Neural cell (in vitro differentiated cells): ENCODE data around the gene VBP1. TPM values are rescaled to one million over a fixed set of nuclear protein-coding genes. Genes with fewer than 3 reads are reported as not detected.

ENCODE experiments used
- H2AFZ ChIP-seq: fragments of 200-600, 300-800 bp; sonication (generic), shearing (Covaris generic); 2 replicates; pipeline ENCODE4 v1.6.0; 2014; ENCODE audit warnings: low read depth, mild to moderate bottlenecking, antibody characterized with exemption, low read length, moderate library complexity
- H3F3A ChIP-seq: fragments of 200-600 bp; shearing (Covaris generic); 2 replicates; pipeline ENCODE4 v1.6.1; 2016; ENCODE audit warnings: mild to moderate bottlenecking, moderate library complexity, mixed read lengths, antibody characterized with exemption, low read length; ENCODE audit not compliant: insufficient read depth, poor library complexity, severe bottlenecking
- H3K27ac ChIP-seq: fragments of 200-600, 300-800 bp; sonication (generic), shearing (Covaris generic); 2 replicates; pipeline ENCODE4 v1.5.1; 2014; ENCODE audit warnings: mild to moderate bottlenecking, low read length, moderate library complexity
- H3K27me3 ChIP-seq: fragments of 300-800, 200-600 bp; sonication (generic), shearing (Covaris generic); 2 replicates; pipeline ENCODE4 v1.6.0; 2014; ENCODE audit warnings: mild to moderate bottlenecking, low read depth, low read length, moderate library complexity; ENCODE audit not compliant: insufficient read depth
- H3K36me3 ChIP-seq: fragments of 300-800, 200-600 bp; sonication (generic), shearing (Covaris generic); 2 replicates; pipeline ENCODE4 v1.5.1; 2014; ENCODE audit warnings: mild to moderate bottlenecking, antibody characterized with exemption, low read length, moderate library complexity; ENCODE audit not compliant: insufficient read depth
- H3K4me2 ChIP-seq: fragments of 300-800, 200-600 bp; sonication (generic), shearing (Covaris generic); 2 replicates; pipeline ENCODE4 v1.6.0; 2014; ENCODE audit warnings: mild to moderate bottlenecking, low read length
- H3K4me3 ChIP-seq: fragments of 300-800, 200-600 bp; sonication (generic), shearing (Covaris generic); 2 replicates; pipeline ENCODE4 v1.5.1; 2014; ENCODE audit warnings: mild to moderate bottlenecking, low read length, moderate library complexity
- H3K79me2 ChIP-seq: fragments of 200-600 bp; shearing (Covaris generic); replicated peaks from 2 replicates; pipeline ENCODE4 v1.6.0; 2014; ENCODE audit warnings: mild to moderate bottlenecking, low read length, moderate library complexity; ENCODE audit not compliant: insufficient read depth
- H3K9ac ChIP-seq: fragments of 300-800, 200-600 bp; sonication (generic), shearing (Covaris generic); 2 replicates; pipeline ENCODE4 v1.6.1; 2016; ENCODE audit warnings: mild to moderate bottlenecking, low read length, mixed read lengths
- H3K9me2 ChIP-seq: fragments of 200-600 bp; shearing (Covaris generic); 2 replicates; pipeline ENCODE4 v1.6.1; 2016; ENCODE audit warnings: mild to moderate bottlenecking, low read length, mixed read lengths; ENCODE audit not compliant: insufficient read depth
- H3K9me3 ChIP-seq: fragments of 200-600, 300-800 bp; sonication (generic), shearing (Covaris generic); 2 replicates; pipeline ENCODE4 v1.6.1; 2016; ENCODE audit warnings: mild to moderate bottlenecking, mixed run types, low read length, moderate library complexity, mixed read lengths
- H4K20me1 ChIP-seq: fragments of 200-600 bp; shearing (Covaris generic); 2 replicates; pipeline ENCODE4 v1.6.1; 2016; ENCODE audit warnings: mild to moderate bottlenecking, mixed run types; ENCODE audit not compliant: insufficient read depth
- CTCF ChIP-seq: fragments of 450-650 bp; IDR thresholded peaks from 2 replicates; pipeline ENCODE4 v1.5.1; 2014; ENCODE audit warnings: antibody characterized with exemption, mild to moderate bottlenecking, moderate library complexity; ENCODE audit not compliant: poor library complexity, severe bottlenecking
- EP300 ChIP-seq: fragments of 450-650 bp; conservative IDR thresholded peaks from 2 replicates; pipeline ENCODE4 v1.6.1; 2014; ENCODE audit warnings: antibody characterized with exemption, mild to moderate bottlenecking, moderate library complexity; ENCODE audit not compliant: poor library complexity, severe bottlenecking
- EZH2 ChIP-seq: fragments of 200-600, 300-800 bp; shearing (Covaris generic), sonication (generic); IDR thresholded peaks from 2 replicates; pipeline ENCODE4 v1.6.1; 2014; ENCODE audit warnings: antibody characterized with exemption, low read length, borderline replicate concordance, mild to moderate bottlenecking; ENCODE audit not compliant: insufficient read depth, poor library complexity, severe bottlenecking
- MXI1 ChIP-seq: fragments of 450-650 bp; conservative IDR thresholded peaks from 2 replicates; pipeline ENCODE4 v1.6.1; 2014; ENCODE audit warnings: antibody characterized with exemption, mild to moderate bottlenecking; ENCODE audit not compliant: poor library complexity, severe bottlenecking
- POLR2AphosphoS5 ChIP-seq: IDR thresholded peaks from 2 replicates; pipeline ENCODE4 v1.6.1; 2012
- RAD21 ChIP-seq: fragments of 450-650 bp; conservative IDR thresholded peaks from 2 replicates; pipeline ENCODE4 v1.6.1; 2014; ENCODE audit warnings: antibody characterized with exemption, mild to moderate bottlenecking, moderate library complexity
- REST ChIP-seq: IDR thresholded peaks from 2 replicates; pipeline ENCODE4 v1.6.1; 2012; ENCODE audit warnings: borderline replicate concordance
- SMC3 ChIP-seq: fragments of 450-650 bp; conservative IDR thresholded peaks from 2 replicates; pipeline ENCODE4 v1.6.1; 2014; ENCODE audit warnings: antibody characterized with exemption, mild to moderate bottlenecking, moderate library complexity; ENCODE audit not compliant: poor library complexity
- TAF1 ChIP-seq: IDR thresholded peaks from 2 replicates; pipeline ENCODE4 v1.6.1; 2012; ENCODE audit warnings: low read depth
- polyA plus RNA-seq: library from polyadenylated mRNA; depleted of rRNA; stranded (reverse); fragments of >200 nt; gene quantifications from 2 replicates; pipeline ENCODE4 v1.2.3, GENCODE V29; 2014

Gene VBP1
- polyA plus RNA-seq, 1 donor from 2014 or later: 369 TPM

- no peak overlapping the region for H3K4me3 ChIP-seq
- no peak for TF ChIP-seq MXI1
- no peak for TF ChIP-seq CTCF
- TF ChIP-seq EP300: no peak
- no peak for TF ChIP-seq SMC3
- TF ChIP-seq TAF1: no peak
- TF ChIP-seq REST: no peak
- no peak for TF ChIP-seq POLR2AphosphoS5
- no peak overlapping the region for H3K4me2 ChIP-seq
- H4K20me1 ChIP-seq: no peaks in the 10 kb centered on the region
- no peaks in the 10 kb centered on the region for H3K9me3 ChIP-seq
- no peaks in the 10 kb centered on the region for H3K9me2 ChIP-seq
- no peaks in the 10 kb centered on the region for H3K79me2 ChIP-seq
- H3F3A ChIP-seq: no peaks in the 10 kb centered on the region
- H3K36me3 ChIP-seq: no peaks in the 10 kb centered on the region
- H3K27me3 ChIP-seq: no peaks in the 10 kb centered on the region
- no peak overlapping the region for H2AFZ ChIP-seq
- H3K9ac ChIP-seq: no peak overlapping the region
- no peak overlapping the region for H3K27ac ChIP-seq
Measured at GRCh38 chrX:155235891-155236290, 19.6 kb downstream of the VBP1 start.

- TF ChIP-seq POLR2AphosphoS5: no peak
- TF ChIP-seq TAF1: no peak
- TF ChIP-seq SMC3: no peak
- no peak for TF ChIP-seq MXI1
- no peak for TF ChIP-seq REST
- no peak for TF ChIP-seq EP300
- TF ChIP-seq EZH2: no peak
- TF ChIP-seq CTCF: no peak
- TF ChIP-seq RAD21: no peak
- no peaks in the 10 kb centered on the region for H3K27me3 ChIP-seq
Measured at GRCh38 chrX:155237719-155238118, 21.5 kb downstream of the VBP1 start.

More at GRCh38 chrX:155237719-155238118, 21.5 kb downstream of the VBP1 start:
- no peaks in the 10 kb centered on the region for H3K36me3 ChIP-seq
- H3F3A ChIP-seq: no peaks in the 10 kb centered on the region
- H3K27ac ChIP-seq: no peak overlapping the region
- H3K9me2 ChIP-seq: no peaks in the 10 kb centered on the region
- no peak overlapping the region for H2AFZ ChIP-seq
- H3K79me2 ChIP-seq: no peaks in the 10 kb centered on the region
- H3K9ac ChIP-seq: no peak overlapping the region
- H4K20me1 ChIP-seq: no peaks in the 10 kb centered on the region
- no peaks in the 10 kb centered on the region for H3K9me3 ChIP-seq
- no peak overlapping the region for H3K4me3 ChIP-seq
- H3K4me2 ChIP-seq: no peak overlapping the region
